GM13976 (cell line): Measurements from ENCODE around the gene THBS2.
"Not testable (repeated sequence)": the region's sequence is repeated elsewhere in the genome, so short reads cannot be mapped to it uniquely, and the experiment has no call there.

Experiments used
- DNase-seq: peaks from one replicate; pipeline ENCODE4 v3.0.0; 2012; ENCODE audit warnings: low spot score
- CTCF ChIP-seq: IDR thresholded peaks from 2 replicates; pipeline ENCODE4 v1.5.1; 2012; ENCODE audit warnings: borderline replicate concordance, mild to moderate bottlenecking; ENCODE audit not compliant: insufficient read depth; ENCODE audit errors: extremely low read depth, missing control alignments, control extremely low read depth
- in situ Hi-C: fragments of 300-500 bp; cut with MboI; formaldehyde crosslinking; loops from one replicate; pipeline ENCODE4 v1.12.0; 2022; ENCODE audit warnings: low sequenced_read_pairs, mixed read lengths, inconsistent platforms; ENCODE audit not compliant: unreplicated experiment

Gene THBS2

DNA sequence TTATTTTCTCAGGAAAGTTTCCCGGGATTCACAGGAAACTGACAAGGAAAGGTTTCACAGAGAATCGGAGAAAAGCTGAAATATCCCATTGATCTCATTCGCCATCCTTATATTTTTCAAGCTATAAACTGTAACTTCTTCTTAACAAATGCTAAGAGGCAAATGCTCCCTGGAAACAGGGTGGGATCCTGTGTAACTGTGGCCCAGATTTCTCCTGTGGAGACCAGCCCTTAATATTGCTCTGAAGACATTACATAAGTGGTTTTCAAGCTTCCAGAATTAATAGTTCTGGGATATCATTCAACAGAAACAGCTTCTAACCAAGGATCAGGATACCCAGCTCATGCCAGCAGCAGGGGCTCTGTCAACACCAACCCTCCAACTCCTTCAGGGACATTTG is 69.2 kb downstream of the THBS2 start:
- in situ Hi-C loops, result no loop called here
- no peak for DNase-seq
- no peak for TF ChIP-seq CTCF

DNA sequence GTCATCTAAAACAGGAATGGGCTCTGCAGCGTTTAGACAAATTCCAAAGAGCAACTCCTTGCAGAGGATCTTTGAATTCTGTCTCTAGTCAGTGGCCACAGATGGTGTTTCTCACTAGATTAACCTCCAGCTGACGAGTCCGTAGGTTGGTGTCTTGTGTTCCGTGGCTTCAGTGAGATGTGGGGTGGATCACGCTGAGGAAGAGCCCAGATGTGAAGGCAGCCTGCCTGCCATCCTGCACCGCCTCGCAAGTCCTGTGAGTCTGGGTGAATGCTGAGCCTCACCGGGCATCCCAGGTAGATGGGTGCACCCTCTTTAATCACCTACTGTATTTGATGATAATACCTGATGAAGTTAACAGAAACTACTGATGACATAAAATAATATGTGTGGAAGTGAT is 70.4 kb downstream of the THBS2 start:
- in situ Hi-C loops, result no loop called here
- no peak for DNase-seq
- no peak for TF ChIP-seq CTCF

DNA sequence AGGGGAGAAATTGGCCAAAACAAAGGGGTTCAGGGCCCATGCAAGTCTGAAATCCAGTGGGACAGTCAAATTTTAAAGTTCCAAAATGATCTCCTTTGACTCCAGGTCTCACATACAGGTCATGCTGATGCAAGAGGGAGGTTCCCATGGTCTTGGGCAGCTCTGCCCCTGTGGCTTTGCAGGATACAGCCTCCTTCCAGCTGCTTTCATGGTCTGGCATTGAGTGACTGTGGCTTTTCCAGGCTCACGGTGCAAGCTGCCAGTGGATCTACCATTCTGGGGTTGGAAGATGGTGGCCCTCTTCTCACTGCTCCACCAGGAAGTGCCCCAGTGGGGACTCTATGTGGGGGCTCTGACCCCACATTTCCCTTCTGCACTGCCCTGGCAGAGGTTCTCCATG is 73.8 kb downstream of the THBS2 start:
- DNase-seq, in situ Hi-C loops: not testable (repeated sequence)

- no peak for DNase-seq
- no peak for TF ChIP-seq CTCF
- in situ Hi-C loops, result no loop called here
Measured at GRCh38 chr6:169177516-169178166, 76.0 kb downstream of the THBS2 start.

GRCh38 chr6:169176361-169176991 is 77.2 kb downstream of the THBS2 start:
- no peak for DNase-seq
- in situ Hi-C loops, result no loop called here
- TF ChIP-seq CTCF, result no peak

DNA sequence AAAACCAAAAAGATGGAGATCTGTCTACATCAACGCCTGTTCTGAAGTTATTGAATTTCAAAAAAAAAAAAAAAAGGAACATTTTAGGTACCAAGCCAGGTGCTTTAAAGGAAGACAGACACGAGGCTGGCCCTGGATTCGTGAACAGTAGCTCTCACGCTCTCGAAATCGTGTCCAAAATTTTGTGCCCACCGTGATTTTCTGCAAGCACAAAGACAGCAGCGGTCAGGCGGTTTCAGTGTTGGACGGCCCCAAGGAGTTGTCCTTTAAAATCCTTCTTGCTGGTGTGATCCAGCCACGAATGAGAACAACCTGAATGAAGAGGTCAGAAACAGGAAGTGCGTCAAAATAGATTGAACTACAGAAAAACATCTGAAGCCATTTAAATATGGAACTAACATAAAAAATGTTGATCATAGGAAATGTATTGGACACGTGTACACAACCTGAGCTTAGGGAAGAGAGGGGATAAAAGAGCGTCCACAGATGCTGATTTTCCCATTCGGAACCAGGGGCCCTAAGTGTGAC is 78.2 kb downstream of the THBS2 start:
- in situ Hi-C loops, result no loop called here
- DNase-seq, result no peak
- TF ChIP-seq CTCF, result no peak
